ENCODE results near the gene CRIM1. TPM values are rescaled to one million over a fixed set of nuclear protein-coding genes. Genes with fewer than 3 reads are reported as not detected.

Gene CRIM1
- total and polyA plus RNA-seq, 2 donors (not counting 1 experiment from before 2014, with no cell fraction given), result 364 to 661 TPM

DNA sequence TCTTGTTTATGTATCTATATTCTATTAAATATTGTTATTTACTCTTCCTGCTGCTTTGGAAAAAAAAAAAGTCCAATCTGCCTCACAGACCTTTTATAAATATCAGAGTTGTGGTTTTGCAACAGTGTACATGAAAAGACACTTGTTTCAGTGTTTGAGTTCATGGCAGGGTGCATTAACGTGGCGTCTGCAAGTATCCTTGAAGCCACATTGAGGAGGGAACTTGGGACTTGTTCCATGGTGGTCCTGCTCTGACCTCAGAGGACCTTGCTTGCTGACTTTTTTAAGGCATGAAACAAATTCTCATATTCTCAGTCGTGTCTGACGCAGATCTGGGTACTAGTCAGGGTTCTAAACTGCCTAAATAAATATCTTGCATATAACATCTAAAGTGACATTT lies 55.1 kb downstream of the CRIM1 start:
- Histone ChIP-seq H3K4me3 (replicated peaks in 1 of 4; ENCODE audit: control extremely low read depth in 1 of 4, insufficient read depth in 1 of 4, low read depth in 3 of 4, low read length in 4 of 4) (no peak overlapping the region), H3K4me1 (ENCODE audit: control insufficient read depth, extremely low read depth, insufficient read depth, low read length) (peaks cover 38% of the 10 kb centered on the region), H3K27me3 (ENCODE audit: control insufficient read depth, insufficient read depth, low read length) (no peaks in the 10 kb centered on the region), H3K4me2 (ENCODE audit: extremely low read depth, insufficient read depth, low read length) (no peak overlapping the region), H3K36me3 (ENCODE audit: control insufficient read depth, insufficient read depth, low read length) (no peaks in the 10 kb centered on the region), H3K79me2 (ENCODE audit: control insufficient read depth, insufficient read depth, low read length) (peaks cover 95% of the 10 kb centered on the region), H3K9ac (ENCODE audit: insufficient read depth, low read length) (no peak overlapping the region), H3K9me3 (ENCODE audit: control insufficient read depth, insufficient read depth, low read depth, low read length) (no peaks in the 10 kb centered on the region), H2AFZ (ENCODE audit: low read length) (no peak overlapping the region), H4K20me1 (ENCODE audit: control insufficient read depth, extremely low read depth, insufficient read depth, low read length) (peaks cover 3% of the 10 kb centered on the region), H3K27ac (ENCODE audit: insufficient read depth, low read length) (peak overlapping the region; percentile 27)
- no peak for DNase-seq (ENCODE audit: low read depth in 2 of 2)
- TF ChIP-seq, protein P1, sequence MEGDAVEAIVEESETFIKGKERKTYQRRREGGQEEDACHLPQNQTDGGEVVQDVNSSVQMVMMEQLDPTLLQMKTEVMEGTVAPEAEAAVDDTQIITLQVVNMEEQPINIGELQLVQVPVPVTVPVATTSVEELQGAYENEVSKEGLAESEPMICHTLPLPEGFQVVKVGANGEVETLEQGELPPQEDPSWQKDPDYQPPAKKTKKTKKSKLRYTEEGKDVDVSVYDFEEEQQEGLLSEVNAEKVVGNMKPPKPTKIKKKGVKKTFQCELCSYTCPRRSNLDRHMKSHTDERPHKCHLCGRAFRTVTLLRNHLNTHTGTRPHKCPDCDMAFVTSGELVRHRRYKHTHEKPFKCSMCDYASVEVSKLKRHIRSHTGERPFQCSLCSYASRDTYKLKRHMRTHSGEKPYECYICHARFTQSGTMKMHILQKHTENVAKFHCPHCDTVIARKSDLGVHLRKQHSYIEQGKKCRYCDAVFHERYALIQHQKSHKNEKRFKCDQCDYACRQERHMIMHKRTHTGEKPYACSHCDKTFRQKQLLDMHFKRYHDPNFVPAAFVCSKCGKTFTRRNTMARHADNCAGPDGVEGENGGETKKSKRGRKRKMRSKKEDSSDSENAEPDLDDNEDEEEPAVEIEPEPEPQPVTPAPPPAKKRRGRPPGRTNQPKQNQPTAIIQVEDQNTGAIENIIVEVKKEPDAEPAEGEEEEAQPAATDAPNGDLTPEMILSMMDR (conservative IDR thresholded peaks at IDR 0.05 in 1 of 2, IDR thresholded peaks at IDR 0.05 in 1 of 2; ENCODE audit: low read depth in 1 of 2, low read length in 2 of 2), result no peak
- TF ChIP-seq EZH2 (IDR thresholded peaks at IDR 0.05; ENCODE audit: low read length, missing control alignments), result no peak

DNA sequence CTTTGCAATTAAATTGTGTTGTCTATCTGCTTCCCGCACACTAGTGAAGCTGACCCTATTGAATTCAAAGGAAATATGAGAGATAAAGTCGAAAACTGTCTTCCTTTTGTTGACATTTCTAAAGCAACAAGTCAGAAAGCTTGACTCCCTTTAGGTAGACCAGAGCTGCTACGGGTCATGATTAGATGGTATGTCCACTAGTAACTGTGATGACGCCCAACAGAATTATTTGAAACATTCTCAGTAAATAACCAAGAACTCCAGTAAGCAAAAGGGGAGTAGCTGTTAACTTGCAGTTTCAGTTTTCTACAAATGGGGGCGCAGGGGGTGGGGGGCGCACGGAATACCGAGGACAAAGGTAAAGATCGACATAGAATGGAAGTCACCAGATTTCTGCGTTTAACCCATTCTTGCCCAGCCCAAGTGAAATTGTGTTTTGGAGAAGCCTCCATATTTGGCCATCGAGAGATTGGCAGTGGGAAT lies 56.4 kb downstream of the CRIM1 start:
- H3K36me3 ChIP-seq (ENCODE audit: control insufficient read depth, insufficient read depth, low read length), result peaks cover 3% of the 10 kb centered on the region
- TF ChIP-seq, protein P1 (conservative IDR thresholded peaks at IDR 0.05 in 1 of 2, IDR thresholded peaks at IDR 0.05 in 1 of 2; ENCODE audit: low read depth in 1 of 2, low read length in 2 of 2), result peak in 1 of 2 donors; percentile 7
- TF ChIP-seq EZH2 (IDR thresholded peaks at IDR 0.05; ENCODE audit: low read length, missing control alignments), result no peak
- H3K27me3 ChIP-seq (ENCODE audit: control insufficient read depth, insufficient read depth, low read length), result no peaks in the 10 kb centered on the region
- no peak overlapping the region for H2AFZ ChIP-seq (ENCODE audit: low read length)
- no peak for DNase-seq (ENCODE audit: low read depth in 2 of 2)
- H3K9me3 ChIP-seq (ENCODE audit: control insufficient read depth, insufficient read depth, low read depth, low read length), result no peaks in the 10 kb centered on the region
- H3K9ac ChIP-seq (ENCODE audit: insufficient read depth, low read length), result no peak overlapping the region
- peak overlapping the region; percentile 65 for H3K4me2 ChIP-seq (ENCODE audit: extremely low read depth, insufficient read depth, low read length)
- peak overlapping the region; percentile 18 for H3K27ac ChIP-seq (ENCODE audit: insufficient read depth, low read length)
- peaks cover 30% of the 10 kb centered on the region for H3K4me1 ChIP-seq (ENCODE audit: control insufficient read depth, extremely low read depth, insufficient read depth, low read length)
- peaks cover 95% of the 10 kb centered on the region for H3K79me2 ChIP-seq (ENCODE audit: control insufficient read depth, insufficient read depth, low read length)
- peaks cover 3% of the 10 kb centered on the region for H4K20me1 ChIP-seq (ENCODE audit: control insufficient read depth, extremely low read depth, insufficient read depth, low read length)
- no peak overlapping the region for H3K4me3 ChIP-seq (replicated peaks in 1 of 4; ENCODE audit: control extremely low read depth in 1 of 4, insufficient read depth in 1 of 4, low read depth in 3 of 4, low read length in 4 of 4)

DNA sequence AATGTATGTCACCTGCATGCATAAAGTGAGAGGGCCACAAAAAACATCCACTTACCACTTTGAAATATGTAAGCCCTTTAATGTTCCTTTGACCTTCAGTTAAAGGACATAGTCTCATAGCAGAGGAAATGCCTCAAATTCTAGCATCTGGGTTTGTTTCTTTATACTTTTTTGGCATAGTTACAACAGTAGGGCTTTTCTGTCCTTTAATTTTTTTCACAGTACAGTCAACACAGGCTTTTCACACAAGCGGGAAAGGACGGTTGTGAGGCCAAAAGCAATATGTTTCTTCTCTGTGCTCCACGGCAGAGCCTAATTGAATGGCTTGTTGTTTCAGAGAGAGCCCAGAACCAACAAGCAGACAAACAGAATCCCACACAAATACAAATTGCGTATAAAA lies 57.6 kb downstream of the CRIM1 start:
- peaks cover 25% of the 10 kb centered on the region for H3K4me1 ChIP-seq (ENCODE audit: control insufficient read depth, extremely low read depth, insufficient read depth, low read length)
- H4K20me1 ChIP-seq (ENCODE audit: control insufficient read depth, extremely low read depth, insufficient read depth, low read length), result peaks cover 1% of the 10 kb centered on the region
- H3K27ac ChIP-seq (ENCODE audit: insufficient read depth, low read length), result peak overlapping the region; percentile 30
- TF ChIP-seq, protein P1 (conservative IDR thresholded peaks at IDR 0.05 in 1 of 2, IDR thresholded peaks at IDR 0.05 in 1 of 2; ENCODE audit: low read depth in 1 of 2, low read length in 2 of 2), result no peak
- no peak for TF ChIP-seq EZH2 (IDR thresholded peaks at IDR 0.05; ENCODE audit: low read length, missing control alignments)
- H3K4me2 ChIP-seq (ENCODE audit: extremely low read depth, insufficient read depth, low read length), result peak overlapping the region; percentile 13
- no peak overlapping the region for H3K9ac ChIP-seq (ENCODE audit: insufficient read depth, low read length)
- peaks cover 4% of the 10 kb centered on the region for H3K36me3 ChIP-seq (ENCODE audit: control insufficient read depth, insufficient read depth, low read length)
- DNase-seq (ENCODE audit: low read depth in 2 of 2), result peak; percentile 46 to 71
- H3K79me2 ChIP-seq (ENCODE audit: control insufficient read depth, insufficient read depth, low read length), result peaks cover 95% of the 10 kb centered on the region
- no peak overlapping the region for H3K4me3 ChIP-seq (replicated peaks in 1 of 4; ENCODE audit: control extremely low read depth in 1 of 4, insufficient read depth in 1 of 4, low read depth in 3 of 4, low read length in 4 of 4)
- H3K9me3 ChIP-seq (ENCODE audit: control insufficient read depth, insufficient read depth, low read depth, low read length), result no peaks in the 10 kb centered on the region
- no peak overlapping the region for H2AFZ ChIP-seq (ENCODE audit: low read length)
- no peaks in the 10 kb centered on the region for H3K27me3 ChIP-seq (ENCODE audit: control insufficient read depth, insufficient read depth, low read length)

Measured in fibroblast of lung (primary cell).